Suprapubic skin (tissue), 3 donors: ENCODE measurements around the gene DES.

Experiments
- POLR2A ChIP-seq, 2 donors: fragments of 450-650 bp; IDR thresholded peaks; one replicate each; pipeline ENCODE4 v1.6.1; 2017; ENCODE audit warnings: antibody characterized with exemption in 2 of 2, mild to moderate bottlenecking in 2 of 2, moderate library complexity in 2 of 2
- TF ChIP-seq, protein P1 (sequence below), 2 donors: fragments of 200-600 bp in 1 of 2; fragments of 450-650 bp in 1 of 2; sonication (generic) in 1 of 2; IDR thresholded peaks; one replicate each; pipeline ENCODE4 v1.5.1; 2016 to 2019; ENCODE audit warnings: antibody characterized with exemption in 2 of 2, mild to moderate bottlenecking in 1 of 2, moderate library complexity in 1 of 2

DNA sequence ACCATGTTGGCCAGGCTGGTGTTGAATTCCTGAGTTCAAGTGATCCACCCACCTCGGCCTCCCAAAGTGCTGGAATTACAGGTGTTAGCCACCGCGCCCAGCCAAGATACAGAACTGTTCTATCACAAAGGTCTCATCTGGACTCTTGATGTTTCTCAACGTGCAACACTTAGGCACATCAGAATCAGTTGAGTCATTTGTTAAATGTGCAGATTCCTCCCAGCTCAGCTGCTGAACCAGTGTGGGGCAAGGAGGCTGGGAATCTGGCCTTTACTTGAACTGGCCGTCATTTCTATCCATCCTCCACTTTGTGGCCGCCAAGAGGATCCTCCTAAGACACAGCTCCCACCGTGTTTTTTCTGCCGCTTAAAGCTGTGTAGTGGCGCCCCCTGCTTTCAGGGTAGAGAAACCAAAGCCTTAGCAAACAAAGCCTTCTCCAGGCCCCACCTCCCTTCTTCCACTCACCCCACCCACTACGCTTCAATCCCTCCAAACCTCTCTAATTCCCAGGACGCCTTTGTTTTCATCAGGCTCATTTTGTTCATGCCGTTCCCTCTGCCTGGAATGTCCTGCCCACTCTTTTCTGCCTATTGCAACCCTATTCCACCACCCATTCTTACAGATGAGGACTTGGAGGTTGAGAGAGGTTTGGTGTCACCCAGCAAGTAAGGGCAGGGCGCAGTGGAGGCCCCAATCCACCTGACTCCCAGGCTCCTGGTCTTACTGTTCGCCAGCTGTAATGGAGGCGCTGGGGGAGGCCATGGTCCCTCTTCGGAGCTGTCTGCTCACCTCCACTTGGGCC lies 15.7 kb downstream of the DES start:
- TF ChIP-seq, protein P1, sequence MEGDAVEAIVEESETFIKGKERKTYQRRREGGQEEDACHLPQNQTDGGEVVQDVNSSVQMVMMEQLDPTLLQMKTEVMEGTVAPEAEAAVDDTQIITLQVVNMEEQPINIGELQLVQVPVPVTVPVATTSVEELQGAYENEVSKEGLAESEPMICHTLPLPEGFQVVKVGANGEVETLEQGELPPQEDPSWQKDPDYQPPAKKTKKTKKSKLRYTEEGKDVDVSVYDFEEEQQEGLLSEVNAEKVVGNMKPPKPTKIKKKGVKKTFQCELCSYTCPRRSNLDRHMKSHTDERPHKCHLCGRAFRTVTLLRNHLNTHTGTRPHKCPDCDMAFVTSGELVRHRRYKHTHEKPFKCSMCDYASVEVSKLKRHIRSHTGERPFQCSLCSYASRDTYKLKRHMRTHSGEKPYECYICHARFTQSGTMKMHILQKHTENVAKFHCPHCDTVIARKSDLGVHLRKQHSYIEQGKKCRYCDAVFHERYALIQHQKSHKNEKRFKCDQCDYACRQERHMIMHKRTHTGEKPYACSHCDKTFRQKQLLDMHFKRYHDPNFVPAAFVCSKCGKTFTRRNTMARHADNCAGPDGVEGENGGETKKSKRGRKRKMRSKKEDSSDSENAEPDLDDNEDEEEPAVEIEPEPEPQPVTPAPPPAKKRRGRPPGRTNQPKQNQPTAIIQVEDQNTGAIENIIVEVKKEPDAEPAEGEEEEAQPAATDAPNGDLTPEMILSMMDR (IDR thresholded peaks at IDR 0.05) = no peak
- no peak for TF ChIP-seq POLR2A (IDR thresholded peaks at IDR 0.05)
